ENCODE measurements around the gene LCE1E.

Gene LCE1E

GRCh38 chr1:152786077-152786476, at the start of gene LCE1E:
TSS of gene LCE1E (plus strand) at chr1:152786257. CDS start at chr1:152787300, 1,043 bp downstream.
- no peak for DNase-seq

- DNase-seq = no peak
Observed at GRCh38 chr1:152737997-152738396, 48.1 kb upstream of the LCE1E start.

- no peak for DNase-seq
Observed at GRCh38 chr1:152739841-152740240, 46.2 kb upstream of the LCE1E start.

- DNase-seq = no peak
Observed at GRCh38 chr1:152741656-152742055, 44.4 kb upstream of the LCE1E start.

GRCh38 chr1:152743371-152744145, 42.5 kb upstream of the LCE1E start:
- no peak for DNase-seq

- DNase-seq = no peak
Observed at GRCh38 chr1:152745289-152745704, 40.8 kb upstream of the LCE1E start.

- DNase-seq = no peak
Observed at GRCh38 chr1:152745765-152746444, 40.2 kb upstream of the LCE1E start.

GRCh38 chr1:152747831-152748230, 38.2 kb upstream of the LCE1E start:
- no peak for DNase-seq

- DNase-seq = peak; percentile 28
Observed at GRCh38 chr1:152752225-152752624, 33.8 kb upstream of the LCE1E start.

GRCh38 chr1:152753586-152753985, 32.5 kb upstream of the LCE1E start:
- no peak for DNase-seq

- no peak for DNase-seq
Observed at GRCh38 chr1:152756872-152757271, 29.2 kb upstream of the LCE1E start.

- DNase-seq = no peak
Observed at GRCh38 chr1:152757747-152758146, 28.3 kb upstream of the LCE1E start, which contains the start of gene KPRP. TSS of gene KPRP (plus strand) at chr1:152758025. CDS start at chr1:152759589, 1,564 bp downstream.

GRCh38 chr1:152758636-152759035, 27.4 kb upstream of the LCE1E start:
- DNase-seq = no peak

- DNase-seq = no peak
Observed at GRCh38 chr1:152759453-152760173, 26.4 kb upstream of the LCE1E start.

- DNase-seq = no peak
Observed at GRCh38 chr1:152760551-152761190, 25.4 kb upstream of the LCE1E start.

- DNase-seq = no peak
Observed at GRCh38 chr1:152761609-152762213, 24.3 kb upstream of the LCE1E start.

- no peak for DNase-seq
Observed at GRCh38 chr1:152768847-152769533, 17.1 kb upstream of the LCE1E start.

GRCh38 chr1:152770411-152770810, 15.6 kb upstream of the LCE1E start:
- DNase-seq = no peak

GRCh38 chr1:152774875-152775274, 11.2 kb upstream of the LCE1E start, which contains the start of gene LCE1F:
TSS of gene LCE1F (plus strand) at chr1:152775140. CDS start at chr1:152776372, 1,232 bp downstream.
- DNase-seq = no peak

- DNase-seq = no peak
Observed at GRCh38 chr1:152776361-152776760, 9.7 kb upstream of the LCE1E start.

- DNase-seq = peak; percentile 36
Observed at GRCh38 chr1:152777510-152778137, 8.4 kb upstream of the LCE1E start.

Measured in suppressor macrophage treated with lipopolysaccharide for 4 hours (primary cell).